WTC11 (cell line): ENCODE results near the gene WASHC3.

Experiments used
- CTCF ChIP-seq: fragments of 200-600 bp; IDR thresholded peaks from 2 replicates; pipeline ENCODE4 v1.8.0; 2022; ENCODE audit warnings: antibody characterized with exemption
- TF ChIP-seq, protein P1 (sequence below): sonication (generic); formaldehyde crosslinking; IDR thresholded peaks from 2 replicates; pipeline ENCODE4 v1.8.0; 2023; ENCODE audit warnings: mild to moderate bottlenecking, missing genetic modification reagents

GRCh38 chr12:102043928-102044327 is 17.9 kb downstream of the WASHC3 start:
- no peak for TF ChIP-seq CTCF
- TF ChIP-seq, protein P1, sequence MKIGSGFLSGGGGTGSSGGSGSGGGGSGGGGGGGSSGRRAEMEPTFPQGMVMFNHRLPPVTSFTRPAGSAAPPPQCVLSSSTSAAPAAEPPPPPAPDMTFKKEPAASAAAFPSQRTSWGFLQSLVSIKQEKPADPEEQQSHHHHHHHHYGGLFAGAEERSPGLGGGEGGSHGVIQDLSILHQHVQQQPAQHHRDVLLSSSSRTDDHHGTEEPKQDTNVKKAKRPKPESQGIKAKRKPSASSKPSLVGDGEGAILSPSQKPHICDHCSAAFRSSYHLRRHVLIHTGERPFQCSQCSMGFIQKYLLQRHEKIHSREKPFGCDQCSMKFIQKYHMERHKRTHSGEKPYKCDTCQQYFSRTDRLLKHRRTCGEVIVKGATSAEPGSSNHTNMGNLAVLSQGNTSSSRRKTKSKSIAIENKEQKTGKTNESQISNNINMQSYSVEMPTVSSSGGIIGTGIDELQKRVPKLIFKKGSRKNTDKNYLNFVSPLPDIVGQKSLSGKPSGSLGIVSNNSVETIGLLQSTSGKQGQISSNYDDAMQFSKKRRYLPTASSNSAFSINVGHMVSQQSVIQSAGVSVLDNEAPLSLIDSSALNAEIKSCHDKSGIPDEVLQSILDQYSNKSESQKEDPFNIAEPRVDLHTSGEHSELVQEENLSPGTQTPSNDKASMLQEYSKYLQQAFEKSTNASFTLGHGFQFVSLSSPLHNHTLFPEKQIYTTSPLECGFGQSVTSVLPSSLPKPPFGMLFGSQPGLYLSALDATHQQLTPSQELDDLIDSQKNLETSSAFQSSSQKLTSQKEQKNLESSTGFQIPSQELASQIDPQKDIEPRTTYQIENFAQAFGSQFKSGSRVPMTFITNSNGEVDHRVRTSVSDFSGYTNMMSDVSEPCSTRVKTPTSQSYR: no peak
